Kidney epithelial cell (primary cell): Measurements from ENCODE around the gene OR4E2. TPM values are rescaled to one million over a fixed set of nuclear protein-coding genes. Genes with fewer than 3 reads are reported as not detected.

Source experiments
- DNase-seq: peaks from one replicate; pipeline ENCODE4 v3.0.0-alpha.2; 2010; ENCODE audit warnings: low read depth
- H3K27me3 ChIP-seq: 2 replicates; pipeline ENCODE4 v1.6.0; 2011; ENCODE audit warnings: low read length; ENCODE audit not compliant: control insufficient read depth, insufficient read depth
- H3K36me3 ChIP-seq: 2 replicates; pipeline ENCODE4 v1.5.1; 2011; ENCODE audit warnings: low read length; ENCODE audit not compliant: control insufficient read depth, insufficient read depth
- H3K4me3 ChIP-seq: 2 replicates; pipeline ENCODE4 v1.5.1; 2011; ENCODE audit warnings: low read depth, mild to moderate bottlenecking, control low read depth, low read length
- CTCF ChIP-seq: IDR thresholded peaks from 2 replicates; pipeline ENCODE4 v1.5.1; 2011; ENCODE audit warnings: mild to moderate bottlenecking, moderate library complexity, low read length, control low read depth, inconsistent platforms; ENCODE audit not compliant: insufficient read depth, poor library complexity, severe bottlenecking
- total RNA-seq: library from RNA; depleted of rRNA; stranded (reverse); fragments of >200 nt; gene quantifications from 2 replicates; pipeline ENCODE4 v1.2.3, GENCODE V29; 2015

Gene OR4E2
- total RNA-seq, 1 donor from 2014 or later = not detected

DNA sequence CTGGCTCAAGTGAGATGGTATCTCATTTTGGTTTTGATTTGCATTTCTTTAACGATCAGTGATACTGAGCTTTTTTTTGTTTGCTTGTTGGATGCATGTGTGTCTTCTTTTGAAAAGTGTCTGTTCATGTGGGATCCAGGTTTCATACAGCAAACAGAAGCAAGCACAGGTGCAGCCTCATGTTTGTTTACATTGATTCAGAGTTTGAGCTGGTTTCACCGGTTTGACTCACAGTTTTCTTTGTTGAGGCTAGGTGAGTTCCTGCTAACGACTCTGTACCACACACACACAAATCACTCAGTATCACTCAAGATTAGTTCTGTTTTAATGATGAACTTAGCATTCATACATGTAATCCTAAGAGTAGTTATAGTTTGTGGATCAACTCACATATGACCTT lies 22.6 kb upstream of the OR4E2 start:
- no peaks in the 10 kb centered on the region for H3K27me3 ChIP-seq
- H3K4me3 ChIP-seq = no peak overlapping the region
- TF ChIP-seq CTCF = no peak
- H3K36me3 ChIP-seq = no peaks in the 10 kb centered on the region
- peak; percentile 2 for DNase-seq

DNA sequence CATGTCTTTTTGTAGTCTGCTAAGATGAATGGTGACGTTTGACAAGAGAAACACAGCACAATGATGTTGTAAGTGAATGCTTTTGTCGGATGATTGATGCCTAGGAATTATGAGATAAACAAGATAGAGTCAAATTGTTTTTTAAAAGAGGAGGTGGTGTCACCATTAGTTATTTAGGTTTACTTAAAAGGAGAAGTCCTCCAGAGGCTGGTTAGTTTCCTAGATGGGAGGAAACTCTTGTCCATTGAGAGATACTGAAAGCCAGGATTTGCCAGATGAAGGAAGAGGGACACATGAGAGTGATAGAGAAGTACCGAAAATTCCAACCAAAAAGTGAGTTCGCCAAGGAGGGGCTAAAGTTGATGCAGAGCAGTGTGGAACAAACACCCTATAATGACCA lies 18.8 kb upstream of the OR4E2 start, which contains the start of gene OR10G2:
Gene OR10G2, minus strand, starts transcription at position 101 of the 400 bp plus-strand sequence. Its CDS starts 98 bp downstream, at position 3.
- Histone ChIP-seq H3K27me3 (no peaks in the 10 kb centered on the region), H3K36me3 (no peaks in the 10 kb centered on the region), H3K4me3 (no peak within 1 kb of the TSS)
- no peak for DNase-seq
- TF ChIP-seq CTCF = no peak

DNA sequence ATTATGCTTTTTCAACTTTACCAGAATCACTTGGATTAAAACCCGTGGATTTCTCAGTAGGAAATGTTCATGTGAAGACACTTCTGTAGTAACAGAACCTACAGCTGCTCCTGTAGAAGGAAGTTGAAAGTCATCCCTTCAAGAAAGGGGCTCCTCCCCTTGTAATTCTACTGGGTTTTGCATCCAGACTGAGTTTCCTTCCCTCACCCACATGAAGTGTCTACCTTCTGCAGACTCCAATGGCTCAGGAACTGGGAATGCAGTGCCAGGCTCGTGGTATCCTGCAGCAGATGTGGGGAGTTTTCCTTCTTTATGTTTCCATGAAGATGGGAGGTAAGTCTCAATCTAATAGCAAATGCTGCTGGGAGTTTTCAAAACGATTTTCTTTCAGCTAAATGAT lies 11.0 kb upstream of the OR4E2 start:
- DNase-seq = no peak
- TF ChIP-seq CTCF = no peak

GRCh38 chr14:21643407-21643806 lies 10.2 kb upstream of the OR4E2 start:
- H3K36me3 ChIP-seq = no peaks in the 10 kb centered on the region
- H3K27me3 ChIP-seq = no peaks in the 10 kb centered on the region
- no peak for TF ChIP-seq CTCF
- H3K4me3 ChIP-seq = no peak overlapping the region
- no peak for DNase-seq

More for the DNA sequence above, 11.0 kb upstream of the OR4E2 start:
- H3K27me3 ChIP-seq = no peaks in the 10 kb centered on the region
- no peaks in the 10 kb centered on the region for H3K36me3 ChIP-seq
- no peak overlapping the region for H3K4me3 ChIP-seq

GRCh38 chr14:21647380-21647779 lies 6.3 kb upstream of the OR4E2 start:
- Histone ChIP-seq H3K36me3 (no peaks in the 10 kb centered on the region), H3K27me3 (no peaks in the 10 kb centered on the region), H3K4me3 (no peak overlapping the region)
- TF ChIP-seq CTCF = no peak
- no peak for DNase-seq

GRCh38 chr14:21652209-21652808 lies 1.3 kb upstream of the OR4E2 start:
- TF ChIP-seq CTCF = no peak
- H3K27me3 ChIP-seq = no peaks in the 10 kb centered on the region
- H3K36me3 ChIP-seq = no peaks in the 10 kb centered on the region

More at GRCh38 chr14:21652209-21652808, 1.3 kb upstream of the OR4E2 start:
- DNase-seq = no peak
- H3K4me3 ChIP-seq = no peak overlapping the region
